ENCODE data around the gene SIK3. TPM values are rescaled to one million over a fixed set of nuclear protein-coding genes. Genes with fewer than 3 reads are reported as not detected.

Gene SIK3
- total RNA-seq, 1 donor from 2014 or later = 54.2 TPM

DNA sequence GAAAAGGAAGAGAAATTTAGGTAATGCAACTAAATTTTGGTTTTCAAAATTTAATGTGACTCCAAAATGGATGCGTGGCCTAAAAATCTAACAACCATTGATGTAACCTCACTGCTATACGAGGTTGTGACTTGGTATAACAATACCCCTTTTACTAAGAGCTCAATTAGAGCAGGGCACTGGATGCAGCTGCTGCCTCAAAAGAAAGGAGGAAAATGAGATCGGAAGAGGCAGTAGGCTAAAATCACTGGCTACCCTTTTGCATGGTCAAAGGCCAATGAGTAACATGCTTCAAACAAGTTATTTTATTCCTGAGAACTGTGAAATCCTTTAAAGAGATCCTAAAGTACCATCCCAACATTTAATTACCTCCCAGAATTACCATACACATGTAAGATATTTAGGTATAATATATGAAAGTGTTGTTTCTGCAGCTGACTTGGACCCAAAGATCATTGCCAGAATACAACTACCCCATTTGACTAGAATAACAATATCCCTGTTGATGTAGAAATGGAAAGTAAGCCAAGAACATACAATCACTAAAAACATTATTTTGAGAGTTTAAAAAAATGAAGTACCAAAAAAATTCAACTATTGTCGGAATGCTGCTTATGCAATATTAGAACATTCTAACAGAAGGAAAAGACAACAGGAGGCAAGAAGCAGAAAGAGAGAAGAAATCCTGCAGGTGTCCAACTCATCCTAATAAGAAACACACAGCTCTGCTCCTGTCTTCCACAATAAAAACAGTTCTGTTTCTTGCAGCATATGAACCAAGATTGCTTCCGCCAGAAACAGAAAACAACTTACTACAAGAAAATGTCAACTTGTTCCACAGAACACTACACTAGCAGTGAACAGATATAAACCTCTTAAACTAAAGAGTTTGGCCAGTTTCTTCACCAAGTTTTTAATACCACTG, 15.0 kb downstream of the SIK3 start:
- no peak for DNase-seq (ENCODE audit: low spot score)
- H3K9me3 Mint-ChIP-seq = no peaks in the 10 kb centered on the region
- no peak overlapping the region for H3K4me3 Mint-ChIP-seq
- H3K27ac Mint-ChIP-seq = no peak overlapping the region
- H3K36me3 Mint-ChIP-seq (ENCODE audit: low read depth) = peaks cover 5% of the 10 kb centered on the region
- intact Hi-C loops (cut with micrococcal nuclease) = no loop called here
- H3K4me1 Mint-ChIP-seq (ENCODE audit: low read depth) = peaks cover 28% of the 10 kb centered on the region
- H3K27me3 Mint-ChIP-seq (ENCODE audit: insufficient read depth) = no peaks in the 10 kb centered on the region

DNA sequence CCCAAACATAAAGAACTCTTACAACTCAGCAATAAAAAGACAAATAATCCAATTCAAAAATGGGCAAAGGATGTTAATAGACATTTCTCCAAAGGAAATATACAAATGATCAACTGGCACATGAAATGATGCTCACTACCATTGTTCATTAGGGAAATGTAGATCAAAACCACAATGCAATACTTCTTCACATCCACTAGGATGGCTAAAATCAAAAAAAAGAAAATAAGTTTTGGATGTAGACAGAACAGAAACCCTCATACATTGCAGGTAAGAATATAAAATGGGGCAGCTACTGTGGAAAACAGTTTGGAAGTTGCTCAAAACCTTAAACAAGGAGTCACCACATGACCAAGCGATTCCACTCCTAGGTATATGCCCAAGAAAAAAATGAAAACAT, 16.3 kb downstream of the SIK3 start:
- Mint-ChIP-seq H3K27me3 (ENCODE audit: insufficient read depth) (no peaks in the 10 kb centered on the region), H3K4me3 (no peak overlapping the region), H3K9me3 (no peaks in the 10 kb centered on the region), H3K27ac (no peak overlapping the region), H3K36me3 (ENCODE audit: low read depth) (peaks cover 5% of the 10 kb centered on the region), H3K4me1 (ENCODE audit: low read depth) (peaks cover 28% of the 10 kb centered on the region)
- no peak for DNase-seq (ENCODE audit: low spot score)
- intact Hi-C loops (cut with micrococcal nuclease) = no loop called here

DNA sequence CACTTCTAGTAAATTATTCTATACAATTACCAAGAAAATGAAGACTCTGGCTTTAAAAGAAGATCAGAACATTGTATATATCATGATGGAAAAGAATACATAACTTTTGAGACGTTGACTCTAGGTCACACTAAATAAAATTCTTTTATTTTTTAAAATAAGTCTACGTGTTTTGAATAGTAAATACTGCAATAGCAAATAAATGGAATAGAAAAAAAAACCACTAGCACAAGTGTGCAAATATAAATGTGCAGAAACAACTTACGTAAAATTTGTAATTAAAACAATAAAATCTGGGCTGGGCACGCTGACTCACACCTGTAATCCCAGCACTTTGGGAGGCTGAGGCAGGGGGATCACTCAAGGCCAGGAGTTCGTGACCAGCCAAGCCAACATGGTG, 17.9 kb downstream of the SIK3 start:
- H3K4me3 Mint-ChIP-seq = no peak overlapping the region
- H3K27ac Mint-ChIP-seq = no peak overlapping the region
- intact Hi-C loops (cut with micrococcal nuclease) = no loop called here

DNA sequence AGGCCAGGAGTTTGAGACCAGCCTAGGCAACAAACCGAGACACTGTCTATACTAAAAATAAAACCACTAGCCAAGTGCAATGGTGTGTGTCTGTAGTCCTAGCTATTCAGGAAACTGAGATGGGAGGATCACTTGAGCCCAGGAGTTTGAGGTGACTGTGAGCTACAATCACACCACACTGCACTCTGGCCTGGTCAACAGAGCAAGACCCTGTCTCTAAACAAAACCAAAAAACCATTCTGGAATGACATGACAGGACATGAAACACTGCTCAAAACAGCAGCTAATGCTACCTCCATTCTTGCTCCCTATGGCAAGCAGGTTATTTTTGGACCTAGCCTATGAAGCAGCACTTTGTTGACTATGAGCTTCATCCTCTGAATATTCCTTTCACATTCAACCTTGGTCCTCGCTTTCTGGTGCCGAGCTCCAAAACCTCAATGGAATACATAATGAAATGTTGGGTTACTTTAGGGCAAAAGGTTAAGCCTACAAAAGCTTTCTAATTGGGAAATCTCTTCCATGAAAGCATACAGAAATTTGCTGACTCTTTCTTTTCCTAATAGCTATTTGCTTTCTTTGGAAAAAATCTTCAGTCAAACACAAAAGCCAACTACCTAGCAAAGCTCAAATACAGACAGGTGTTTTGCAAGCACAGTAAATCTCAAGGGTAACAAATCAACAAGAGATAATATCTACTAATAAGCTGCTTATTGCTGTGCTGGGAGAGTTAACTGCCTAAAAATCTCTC, 21.1 kb downstream of the SIK3 start:
- no peaks in the 10 kb centered on the region for H3K27me3 Mint-ChIP-seq (ENCODE audit: insufficient read depth)
- intact Hi-C loops (cut with micrococcal nuclease) = loop anchor here (5.0 kb wide), 1 partner anchor 150 kb away; no protein-coding TSS in a partner anchor
- H3K4me1 Mint-ChIP-seq (ENCODE audit: low read depth) = peaks cover 43% of the 10 kb centered on the region
- H3K36me3 Mint-ChIP-seq (ENCODE audit: low read depth) = peaks cover 3% of the 10 kb centered on the region
- H3K4me3 Mint-ChIP-seq = no peak overlapping the region
- H3K9me3 Mint-ChIP-seq = no peaks in the 10 kb centered on the region
- no peak overlapping the region for H3K27ac Mint-ChIP-seq
- no peak for DNase-seq (ENCODE audit: low spot score)

More for the DNA sequence above, 17.9 kb downstream of the SIK3 start:
- Mint-ChIP-seq H3K36me3 (ENCODE audit: low read depth) (peaks cover 8% of the 10 kb centered on the region), H3K9me3 (no peaks in the 10 kb centered on the region), H3K4me1 (ENCODE audit: low read depth) (peaks cover 31% of the 10 kb centered on the region), H3K27me3 (ENCODE audit: insufficient read depth) (no peaks in the 10 kb centered on the region)
- DNase-seq (ENCODE audit: low spot score) = no peak

DNA sequence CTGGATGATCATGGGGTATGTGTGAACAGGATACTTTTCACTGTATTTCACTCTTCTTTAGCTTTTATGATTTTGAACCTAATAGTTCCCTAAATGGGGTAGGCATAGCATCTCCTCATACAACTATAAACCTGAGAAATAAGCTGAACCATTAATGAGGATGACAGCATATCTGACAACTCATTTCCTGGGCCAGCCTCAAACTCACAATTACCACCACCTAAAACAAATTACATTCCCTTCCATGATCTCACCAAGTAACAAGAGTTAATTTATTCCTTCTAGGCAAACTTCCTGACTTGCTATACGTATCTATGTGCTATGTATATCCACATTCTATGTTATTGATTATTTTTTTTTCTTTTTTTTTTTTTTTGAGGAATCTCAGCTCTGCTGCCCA, 23.0 kb downstream of the SIK3 start:
- Mint-ChIP-seq H3K36me3 (ENCODE audit: low read depth) (peaks cover 6% of the 10 kb centered on the region), H3K27ac (no peak overlapping the region), H3K4me1 (ENCODE audit: low read depth) (peaks cover 53% of the 10 kb centered on the region), H3K4me3 (no peak overlapping the region), H3K9me3 (no peaks in the 10 kb centered on the region), H3K27me3 (ENCODE audit: insufficient read depth) (no peaks in the 10 kb centered on the region)
- intact Hi-C loops (cut with micrococcal nuclease) = loop anchor here (5.0 kb wide), 1 partner anchor 148 kb away; no protein-coding TSS in a partner anchor
- DNase-seq (ENCODE audit: low spot score) = no peak

DNA sequence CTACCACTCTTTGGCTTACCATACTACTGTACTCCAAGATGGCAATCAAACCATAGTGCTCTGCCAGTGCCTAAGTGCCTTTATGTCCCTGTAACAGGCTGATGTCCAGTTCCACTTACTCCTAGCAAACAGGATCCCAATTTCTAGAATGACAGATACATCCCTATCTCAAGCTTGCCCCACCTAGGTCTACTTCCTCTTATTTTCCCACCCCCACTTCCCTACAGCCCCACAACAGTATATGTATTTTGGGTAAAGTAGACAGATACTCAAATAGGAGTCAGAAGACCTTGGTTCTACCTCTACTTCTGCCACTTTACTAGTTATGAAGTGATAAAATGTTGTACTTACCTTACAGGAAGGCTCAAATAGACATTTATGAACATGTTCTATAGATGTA, 24.1 kb downstream of the SIK3 start:
- Mint-ChIP-seq H3K9me3 (no peaks in the 10 kb centered on the region), H3K36me3 (ENCODE audit: low read depth) (peaks cover 9% of the 10 kb centered on the region), H3K27ac (peak overlapping the region; percentile 67), H3K4me1 (ENCODE audit: low read depth) (peaks cover 62% of the 10 kb centered on the region), H3K27me3 (ENCODE audit: insufficient read depth) (no peaks in the 10 kb centered on the region), H3K4me3 (no peak overlapping the region)
- intact Hi-C loops (cut with micrococcal nuclease) = no loop called here
- no peak for DNase-seq (ENCODE audit: low spot score)

DNA sequence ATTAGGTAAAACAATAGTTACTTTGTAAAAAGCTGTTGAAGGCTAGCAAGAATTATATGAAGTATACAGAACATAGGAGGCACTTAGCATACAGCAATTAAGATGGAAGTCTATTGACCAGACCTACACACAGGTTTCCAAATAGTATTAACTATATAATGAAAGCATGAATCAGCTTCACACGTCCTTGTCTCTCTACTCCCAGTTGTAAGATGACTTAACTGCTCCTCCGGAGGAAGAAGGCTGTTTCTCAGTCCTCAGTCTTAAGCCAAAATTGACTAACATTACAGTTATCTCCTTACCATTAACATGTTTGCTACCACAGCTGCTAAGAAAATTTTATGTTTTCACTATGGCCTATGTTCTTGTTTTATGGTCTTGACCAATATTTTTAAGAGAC, 24.7 kb downstream of the SIK3 start:
- Mint-ChIP-seq H3K4me3 (no peak overlapping the region), H3K4me1 (ENCODE audit: low read depth) (peaks cover 62% of the 10 kb centered on the region), H3K9me3 (no peaks in the 10 kb centered on the region), H3K27me3 (ENCODE audit: insufficient read depth) (no peaks in the 10 kb centered on the region), H3K36me3 (ENCODE audit: low read depth) (peaks cover 9% of the 10 kb centered on the region), H3K27ac (peak overlapping the region; percentile 67)
- intact Hi-C loops (cut with micrococcal nuclease) = loop anchor here (1.0 kb wide), 2 partner anchors 20 to 62 kb away; no protein-coding TSS in a partner anchor
- no peak for DNase-seq (ENCODE audit: low spot score)

DNA sequence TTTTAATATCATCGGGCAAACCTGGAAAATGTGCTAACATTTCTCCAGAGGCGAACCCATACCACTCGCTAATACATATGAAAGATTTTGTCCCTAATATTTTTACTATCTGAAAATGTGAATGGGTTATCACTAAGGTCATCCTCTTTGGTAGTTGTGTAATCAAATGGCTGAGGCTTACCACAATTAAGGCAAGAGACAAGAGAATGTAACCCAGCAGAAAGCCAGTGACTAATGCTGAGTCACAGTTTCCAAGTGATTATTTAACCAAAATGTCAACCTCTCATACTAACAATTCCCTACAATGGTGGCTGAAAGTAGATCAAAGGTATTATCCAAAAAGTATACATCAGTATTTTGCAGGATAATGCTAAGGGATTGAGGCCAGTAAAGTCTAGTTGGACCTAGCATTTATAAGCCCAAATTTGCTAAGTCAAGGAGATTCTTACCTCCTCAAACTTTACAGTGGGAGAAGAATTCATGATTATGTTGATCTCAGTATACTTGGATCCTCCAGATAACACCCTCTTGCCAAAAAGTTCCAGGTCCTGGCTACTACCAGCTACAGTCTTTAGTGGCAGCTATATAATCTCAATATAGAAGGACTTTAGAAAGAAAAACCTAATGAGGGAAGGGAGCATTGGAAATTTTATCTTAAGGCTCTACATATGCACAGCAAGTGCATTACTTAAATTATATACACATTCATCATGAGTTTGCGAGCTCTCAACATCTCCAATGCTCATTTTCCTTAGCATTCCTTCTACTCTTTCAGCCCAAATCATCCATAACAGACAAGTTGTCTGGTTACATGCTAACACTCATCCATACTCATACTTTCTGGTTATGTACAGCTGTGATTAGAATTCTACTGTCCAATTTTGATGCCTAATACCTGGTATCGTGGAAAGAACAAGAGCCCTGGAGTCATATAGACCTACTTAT, 25.4 kb downstream of the SIK3 start:
- Mint-ChIP-seq H3K4me3 (peak overlapping the region; percentile 19), H3K36me3 (ENCODE audit: low read depth) (peaks cover 9% of the 10 kb centered on the region), H3K27ac (peak overlapping the region; percentile 53), H3K4me1 (ENCODE audit: low read depth) (peaks cover 58% of the 10 kb centered on the region), H3K27me3 (ENCODE audit: insufficient read depth) (no peaks in the 10 kb centered on the region), H3K9me3 (no peaks in the 10 kb centered on the region)
- no peak for DNase-seq (ENCODE audit: low spot score)
- intact Hi-C loops (cut with micrococcal nuclease) = loop anchor here (1.0 kb wide), 4 partner anchors 9 to 61 kb away; no protein-coding TSS in a partner anchor

DNA sequence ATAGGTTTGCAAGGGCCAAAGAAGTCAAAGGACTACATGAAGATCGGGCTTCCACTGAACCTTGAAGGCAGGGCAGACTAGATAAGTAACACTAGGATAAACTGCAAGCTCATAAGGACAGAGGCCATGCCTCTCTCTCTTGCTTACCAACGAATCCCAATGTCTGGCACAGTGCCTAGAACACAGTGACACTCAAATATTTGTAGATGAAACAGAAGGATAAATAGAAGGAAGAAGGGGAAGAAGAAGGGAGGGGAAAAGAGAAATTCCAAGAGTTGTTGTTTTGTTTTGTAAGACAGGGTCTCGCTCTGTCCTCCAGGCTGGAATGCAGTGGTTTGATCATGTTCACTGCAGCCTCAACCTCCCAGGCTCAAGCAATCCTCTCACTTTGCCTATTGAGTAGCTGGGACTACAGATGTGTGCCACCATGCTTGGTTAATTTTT, 26.9 kb downstream of the SIK3 start:
- no peak for DNase-seq (ENCODE audit: low spot score)
- H3K4me1 Mint-ChIP-seq (ENCODE audit: low read depth) = peaks cover 67% of the 10 kb centered on the region
- intact Hi-C loops (cut with micrococcal nuclease) = no loop called here
- peaks cover 9% of the 10 kb centered on the region for H3K36me3 Mint-ChIP-seq (ENCODE audit: low read depth)
- no peaks in the 10 kb centered on the region for H3K9me3 Mint-ChIP-seq
- H3K27ac Mint-ChIP-seq = peak overlapping the region; percentile 20
- H3K27me3 Mint-ChIP-seq (ENCODE audit: insufficient read depth) = no peaks in the 10 kb centered on the region
- H3K4me3 Mint-ChIP-seq = no peak overlapping the region

DNA sequence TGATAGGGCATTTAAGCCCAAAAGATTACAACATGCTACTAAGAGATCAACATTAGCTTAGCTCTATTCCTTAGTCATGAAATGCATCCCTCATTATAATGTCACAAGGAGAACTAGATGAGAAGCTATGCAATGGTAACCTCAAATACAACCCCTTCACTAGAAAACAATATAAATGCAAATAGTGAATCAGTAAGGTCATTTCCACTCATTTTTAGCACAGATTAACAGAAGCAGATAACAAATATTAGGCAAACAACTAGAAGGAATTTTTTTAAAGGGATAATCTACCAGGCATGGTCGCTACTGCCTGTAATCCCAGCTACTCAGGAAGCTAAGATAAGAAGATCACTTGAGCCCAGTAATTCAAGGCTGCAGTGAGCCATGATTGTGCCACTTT, 28.2 kb downstream of the SIK3 start:
- peaks cover 9% of the 10 kb centered on the region for H3K36me3 Mint-ChIP-seq (ENCODE audit: low read depth)
- intact Hi-C loops (cut with micrococcal nuclease) = no loop called here
- H3K4me1 Mint-ChIP-seq (ENCODE audit: low read depth) = peaks cover 63% of the 10 kb centered on the region
- no peak overlapping the region for H3K4me3 Mint-ChIP-seq
- H3K27ac Mint-ChIP-seq = no peak overlapping the region
- no peaks in the 10 kb centered on the region for H3K27me3 Mint-ChIP-seq (ENCODE audit: insufficient read depth)
- DNase-seq (ENCODE audit: low spot score) = no peak
- no peaks in the 10 kb centered on the region for H3K9me3 Mint-ChIP-seq

DNA sequence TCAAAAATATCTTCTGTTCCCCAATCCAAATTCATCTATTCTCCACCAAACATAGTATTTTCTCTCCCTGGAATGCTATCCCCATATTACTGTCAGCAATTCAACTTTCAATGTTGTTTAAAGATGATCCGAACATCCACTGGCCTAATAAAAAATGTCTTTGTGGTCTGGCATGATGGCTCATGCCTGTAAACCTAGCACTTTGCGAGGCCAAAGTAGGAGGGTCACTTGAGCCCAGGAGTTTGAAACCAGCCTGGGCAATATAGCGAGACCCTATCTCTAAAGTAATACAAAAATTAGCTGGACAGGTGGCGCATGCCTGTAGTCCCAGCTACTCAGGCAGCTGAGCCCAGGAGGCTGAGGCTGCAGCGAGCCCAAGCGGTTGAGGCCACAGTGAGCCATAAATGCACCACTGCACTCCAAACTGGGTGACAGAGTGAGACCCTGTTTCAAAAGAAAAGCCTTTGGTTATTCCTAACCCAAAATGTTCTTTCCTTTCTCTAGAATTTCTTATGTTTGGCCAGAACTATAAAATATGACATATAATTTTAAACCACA, 29.8 kb downstream of the SIK3 start:
- Mint-ChIP-seq H3K9me3 (no peaks in the 10 kb centered on the region), H3K36me3 (ENCODE audit: low read depth) (peaks cover 11% of the 10 kb centered on the region), H3K27ac (no peak overlapping the region), H3K27me3 (ENCODE audit: insufficient read depth) (no peaks in the 10 kb centered on the region), H3K4me1 (ENCODE audit: low read depth) (peaks cover 65% of the 10 kb centered on the region), H3K4me3 (no peak overlapping the region)
- DNase-seq (ENCODE audit: low spot score) = no peak
- intact Hi-C loops (cut with micrococcal nuclease) = no loop called here

DNA sequence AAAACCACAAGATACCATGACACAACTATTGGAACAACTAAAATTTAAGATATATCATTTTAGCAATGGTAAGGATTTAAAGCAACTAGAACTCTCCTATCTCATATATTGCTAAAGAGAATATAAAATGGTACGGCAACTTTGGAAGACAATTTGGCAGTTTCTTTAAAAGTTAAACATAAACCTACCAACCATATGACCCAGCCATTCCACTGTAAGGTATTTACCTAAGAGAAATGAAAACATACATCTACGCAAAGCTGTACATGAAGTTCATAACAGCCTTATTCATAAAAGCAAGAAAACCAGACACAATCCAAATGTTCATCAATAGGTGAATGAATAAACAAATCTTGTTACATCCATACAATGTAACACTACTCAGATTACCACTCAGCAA, 31.3 kb downstream of the SIK3 start:
- Mint-ChIP-seq H3K27ac (no peak overlapping the region), H3K9me3 (no peaks in the 10 kb centered on the region), H3K4me1 (ENCODE audit: low read depth) (peaks cover 67% of the 10 kb centered on the region), H3K36me3 (ENCODE audit: low read depth) (peaks cover 11% of the 10 kb centered on the region), H3K27me3 (ENCODE audit: insufficient read depth) (no peaks in the 10 kb centered on the region), H3K4me3 (no peak overlapping the region)
- no peak for DNase-seq (ENCODE audit: low spot score)
- intact Hi-C loops (cut with micrococcal nuclease) = no loop called here
